ENCODE data around the gene MYL10. TPM values are rescaled to one million over a fixed set of nuclear protein-coding genes. Genes with fewer than 3 reads are reported as not detected.
"Not testable (repeated sequence)": the region's sequence is repeated elsewhere in the genome, so short reads cannot be mapped to it uniquely, and the experiment has no call there.

MYL10 gene
- polyA plus RNA-seq, 4 donors: 0.18 to 0.73 (median 0.34) TPM

- DNase-seq (ENCODE audit: low read depth in 4 of 4, low spot score in 3 of 4): no peak
Measured at GRCh38 chr7:101657171-101657570, 28.1 kb upstream of the MYL10 start.

GRCh38 chr7:101651112-101651511 is 22.0 kb upstream of the MYL10 start:
- no peak for DNase-seq (ENCODE audit: low read depth in 4 of 4, low spot score in 3 of 4)

GRCh38 chr7:101650579-101651081 is 21.5 kb upstream of the MYL10 start:
- DNase-seq (ENCODE audit: low read depth in 4 of 4, low spot score in 3 of 4): no peak

DNA sequence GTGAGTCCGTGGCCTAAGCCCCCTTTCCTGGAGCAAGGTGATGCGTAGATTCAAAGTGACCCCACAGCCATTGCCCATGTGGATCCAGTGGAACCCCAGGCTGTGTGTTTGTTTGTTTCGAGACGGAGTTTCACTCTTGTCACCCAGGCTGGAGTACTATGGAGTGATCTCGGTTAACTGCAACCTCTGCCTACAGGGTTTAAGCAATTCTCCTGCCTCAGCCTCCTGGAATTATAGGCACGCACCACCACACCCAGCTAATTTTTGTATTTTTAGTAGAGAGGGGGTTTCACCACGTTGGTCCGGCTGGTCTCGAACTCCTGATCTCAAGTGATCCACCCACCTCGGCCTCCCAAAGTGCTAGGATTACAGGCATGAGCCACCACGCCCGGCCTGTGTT is 18.8 kb upstream of the MYL10 start:
- not testable (repeated sequence) for DNase-seq (ENCODE audit: low read depth in 4 of 4, low spot score in 3 of 4)

- no peak for DNase-seq (ENCODE audit: low read depth in 4 of 4, low spot score in 3 of 4)
Measured at GRCh38 chr7:101645951-101646350, 16.9 kb upstream of the MYL10 start.

- DNase-seq (ENCODE audit: low read depth in 4 of 4, low spot score in 3 of 4): no peak
Measured at GRCh38 chr7:101644879-101645278, 15.8 kb upstream of the MYL10 start.

DNA sequence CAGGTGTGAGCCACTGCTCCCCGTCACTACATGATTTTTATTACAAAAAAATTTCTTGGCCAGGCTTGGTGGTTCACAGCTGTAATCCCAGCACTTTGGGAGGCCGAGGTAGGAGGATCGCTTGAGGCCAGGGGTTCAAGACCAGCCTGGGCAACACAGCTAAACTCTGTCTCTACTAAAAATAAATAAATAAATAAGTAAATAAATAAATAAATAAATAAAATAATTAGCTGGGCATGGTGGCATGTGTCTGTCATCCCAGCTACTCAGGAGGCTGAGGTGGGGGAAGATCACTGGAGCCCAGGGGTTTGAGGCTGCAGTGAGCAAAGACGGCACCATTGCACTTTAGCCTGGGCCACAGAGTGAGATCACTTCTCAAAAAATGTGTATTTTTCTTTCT is 10.0 kb upstream of the MYL10 start:
- not testable (repeated sequence) for DNase-seq (ENCODE audit: low read depth in 4 of 4, low spot score in 3 of 4)

GRCh38 chr7:101636822-101637623 is 7.9 kb upstream of the MYL10 start:
- DNase-seq (ENCODE audit: low read depth in 4 of 4, low spot score in 3 of 4): no peak

- DNase-seq (ENCODE audit: low read depth in 4 of 4, low spot score in 3 of 4): no peak
Measured at GRCh38 chr7:101635484-101635883, 6.4 kb upstream of the MYL10 start.

GRCh38 chr7:101634196-101634717 is 5.2 kb upstream of the MYL10 start:
- DNase-seq (ENCODE audit: low read depth in 4 of 4, low spot score in 3 of 4): no peak

- DNase-seq (ENCODE audit: low read depth in 4 of 4, low spot score in 3 of 4): no peak
Measured at GRCh38 chr7:101633511-101633910, 4.4 kb upstream of the MYL10 start.

DNA sequence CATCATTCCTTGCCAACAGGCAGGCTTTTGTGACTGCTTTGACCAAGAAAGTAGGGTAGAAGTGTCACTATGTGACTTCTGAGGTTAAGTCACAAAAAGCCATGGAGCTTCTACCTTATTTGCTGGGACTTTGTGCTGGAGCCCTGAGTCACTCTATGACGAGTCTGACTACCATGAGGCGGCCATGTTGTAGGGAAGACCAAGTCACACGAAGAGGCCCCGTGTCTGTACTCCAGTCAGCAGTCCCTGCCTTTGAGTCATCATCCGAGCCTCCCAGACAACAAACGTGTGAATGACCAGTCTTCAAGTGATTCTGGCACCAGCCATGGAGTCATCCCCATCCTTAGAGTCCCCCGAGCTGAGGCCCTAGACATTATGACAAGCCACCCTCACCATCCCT is 3.5 kb upstream of the MYL10 start:
- no peak for DNase-seq (ENCODE audit: low read depth in 4 of 4, low spot score in 3 of 4)

GRCh38 chr7:101631224-101631714 is 2.2 kb upstream of the MYL10 start:
- no peak for DNase-seq (ENCODE audit: low read depth in 4 of 4, low spot score in 3 of 4)

GRCh38 chr7:101630591-101630990 is 1.5 kb upstream of the MYL10 start:
- no peak for DNase-seq (ENCODE audit: low read depth in 4 of 4, low spot score in 3 of 4)

DNA sequence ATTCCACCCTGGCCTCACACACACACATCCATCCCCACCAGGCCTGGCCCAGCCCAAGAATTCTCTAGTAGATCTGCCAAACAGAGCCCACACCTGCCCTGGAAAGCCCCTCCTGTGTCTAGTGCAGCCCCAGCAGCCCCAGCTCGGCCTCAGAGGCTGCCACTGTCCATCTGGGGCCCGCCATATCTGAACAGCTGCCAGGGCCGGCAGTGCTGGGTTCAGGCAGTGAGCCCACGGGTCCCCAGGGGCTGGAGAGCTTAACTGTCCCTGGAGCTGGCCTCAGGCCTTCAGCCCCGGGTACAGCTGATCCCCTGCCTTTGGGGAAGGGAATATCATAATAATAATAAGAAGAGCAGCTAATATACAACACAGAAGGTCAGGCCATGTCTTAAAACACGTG is 574 bp downstream of the MYL10 start:
- no peak for DNase-seq (ENCODE audit: low read depth in 4 of 4, low spot score in 3 of 4)

- DNase-seq (ENCODE audit: low read depth in 4 of 4, low spot score in 3 of 4): no peak
Measured at GRCh38 chr7:101626758-101627157, 2.3 kb downstream of the MYL10 start.

GRCh38 chr7:101626069-101626671 is 2.9 kb downstream of the MYL10 start:
- no peak for DNase-seq (ENCODE audit: low read depth in 4 of 4, low spot score in 3 of 4)

DNA sequence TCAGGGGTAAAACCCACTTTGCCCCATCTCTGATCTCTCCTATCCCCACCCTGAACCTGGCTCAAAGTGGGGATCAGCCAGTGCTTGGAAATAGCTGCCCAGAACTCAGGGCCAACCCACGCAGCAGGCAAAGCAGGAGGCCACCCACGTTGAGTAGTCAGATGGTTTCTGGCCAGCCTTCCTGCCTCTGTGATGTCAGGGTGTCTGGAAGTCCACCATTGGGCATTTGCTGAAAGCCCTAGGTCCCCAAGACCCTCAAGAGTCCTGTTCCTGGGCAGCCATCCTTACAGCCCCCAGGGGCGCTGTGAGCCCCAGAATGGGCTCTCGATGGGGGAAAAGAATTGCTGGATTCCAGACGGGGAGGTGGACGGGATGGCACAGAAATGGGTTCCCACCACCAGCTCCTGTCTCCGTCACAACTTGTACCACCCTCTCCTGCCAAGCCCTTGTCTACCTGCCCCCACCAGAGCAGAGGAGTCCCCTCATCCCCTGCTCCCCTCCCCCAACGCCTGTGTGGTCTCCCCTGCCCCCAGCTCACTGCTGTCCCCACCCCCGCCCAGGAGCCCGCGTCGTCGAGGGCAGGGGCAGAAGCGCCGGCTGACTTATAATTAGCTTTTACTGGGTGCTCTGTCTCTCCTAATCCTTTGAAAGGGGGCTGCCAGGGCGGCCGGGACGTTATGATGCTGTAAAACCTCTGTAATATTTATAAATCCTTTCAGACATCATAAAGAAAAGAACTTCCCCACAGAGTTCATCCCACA is 3.9 kb downstream of the MYL10 start:
- DNase-seq (ENCODE audit: low read depth in 4 of 4, low spot score in 3 of 4): no peak

DNA sequence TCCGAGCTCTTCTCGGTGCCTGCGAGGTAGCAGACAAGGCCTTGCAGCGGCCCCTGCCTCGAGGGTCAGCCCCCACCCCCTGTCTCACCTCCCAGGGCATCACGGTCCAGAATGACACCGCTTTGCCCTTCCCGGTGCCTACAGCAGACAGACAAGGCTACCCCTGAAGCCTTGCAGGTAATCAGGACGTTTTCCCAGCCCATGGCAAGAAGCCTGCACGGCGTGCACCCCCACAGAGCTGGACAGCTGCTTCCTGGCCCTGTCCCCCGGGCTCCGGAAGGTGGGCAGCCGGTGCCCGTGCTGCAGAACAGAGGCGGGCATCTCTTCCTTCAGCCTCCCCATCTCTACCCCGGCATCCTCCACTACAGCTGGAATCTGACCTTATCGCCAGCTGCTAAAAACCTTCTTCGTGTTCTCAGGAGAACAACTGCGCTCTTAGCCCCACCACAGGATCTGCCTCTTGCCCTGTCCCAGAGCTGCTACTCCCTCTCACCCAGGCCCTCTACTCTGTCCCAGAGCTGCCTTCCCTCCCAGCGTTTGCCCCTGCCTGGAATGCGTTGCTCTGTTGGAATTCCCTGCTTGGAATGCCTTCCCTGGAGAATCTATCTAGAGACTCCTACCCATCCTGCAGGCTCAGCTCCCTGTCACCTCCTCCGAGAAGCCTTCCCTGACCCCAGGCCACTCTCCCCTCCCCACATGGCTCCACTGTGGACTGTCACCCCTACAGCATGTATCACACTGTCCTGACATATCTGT is 4.7 kb downstream of the MYL10 start:
- no peak for DNase-seq (ENCODE audit: low read depth in 4 of 4, low spot score in 3 of 4)

GRCh38 chr7:101622609-101623173 is 6.4 kb downstream of the MYL10 start:
- no peak for DNase-seq (ENCODE audit: low read depth in 4 of 4, low spot score in 3 of 4)
